Hepatocyte (in vitro differentiated cells): ENCODE results near the gene GPRC5A. TPM values are rescaled to one million over a fixed set of nuclear protein-coding genes. Genes with fewer than 3 reads are reported as not detected.

Source experiments
- DNase-seq: peaks from one replicate; pipeline ENCODE4 v3.0.0-alpha.2; 2016; ENCODE audit warnings: low spot score
- H2AFZ ChIP-seq: fragments of 200-600 bp; sonication (generic); 2 replicates; pipeline ENCODE4 v1.6.0; 2016; ENCODE audit warnings: antibody characterized with exemption, mild to moderate bottlenecking
- H3K27ac ChIP-seq: fragments of 200-600 bp; sonication (generic); 2 replicates; pipeline ENCODE4 v1.5.1; 2016; ENCODE audit warnings: mild to moderate bottlenecking
- H3K27me3 ChIP-seq: fragments of 200-600 bp; sonication (generic); 2 replicates; pipeline ENCODE4 v1.6.1; 2016
- H3K36me3 ChIP-seq: fragments of 200-600 bp; sonication (generic); replicated peaks from 2 replicates; pipeline ENCODE4 v1.5.1; 2016; ENCODE audit warnings: low read depth; ENCODE audit not compliant: insufficient read depth
- H3K4me1 ChIP-seq: fragments of 200-600 bp; sonication (generic); 2 replicates; pipeline ENCODE4 v1.5.1; 2016; ENCODE audit warnings: mild to moderate bottlenecking, moderate library complexity; ENCODE audit not compliant: insufficient read depth
- H3K4me2 ChIP-seq: fragments of 200-600 bp; sonication (generic); 2 replicates; pipeline ENCODE4 v1.6.0; 2016
- H3K4me3 ChIP-seq: fragments of 200-600 bp; sonication (generic); 2 replicates; pipeline ENCODE4 v1.5.1; 2016; ENCODE audit warnings: mild to moderate bottlenecking
- H3K79me2 ChIP-seq: fragments of 200-600 bp; sonication (generic); 2 replicates; pipeline ENCODE4 v1.6.0; 2017; ENCODE audit warnings: mild to moderate bottlenecking
- H3K9me2 ChIP-seq: fragments of 200-600 bp; sonication (generic); replicated peaks from 2 replicates; pipeline ENCODE4 v1.6.0; 2017; ENCODE audit warnings: mild to moderate bottlenecking; ENCODE audit not compliant: insufficient read depth
- H3K9me3 ChIP-seq: fragments of 200-600 bp; sonication (generic); 2 replicates; pipeline ENCODE4 v1.5.1; 2016; ENCODE audit warnings: low read depth, mild to moderate bottlenecking
- H4K20me1 ChIP-seq: fragments of 200-600 bp; sonication (generic); 2 replicates; pipeline ENCODE4 v1.6.0; 2016; ENCODE audit warnings: mild to moderate bottlenecking; ENCODE audit not compliant: insufficient read depth, poor library complexity, severe bottlenecking
- EZH2 ChIP-seq: fragments of 200-600 bp; sonication (generic); IDR thresholded peaks from 2 replicates; pipeline ENCODE4 v1.6.1; 2016; ENCODE audit warnings: antibody characterized with exemption, mild to moderate bottlenecking, borderline replicate concordance
- EZH2phosphoT487 ChIP-seq: fragments of 200-600 bp; sonication (generic); IDR thresholded peaks from one replicate; pipeline ENCODE4 v1.6.1; 2018; ENCODE audit warnings: antibody characterized with exemption, mild to moderate bottlenecking, low read depth, moderate library complexity; ENCODE audit not compliant: unreplicated experiment, severe bottlenecking
- WGBS: methylation state at CpG from one replicate; pipeline ENCODE4 v1.1.6; 2016; ENCODE audit warnings: low lambda C conversion rate; ENCODE audit errors: missing lambda C conversion rate; 5-methylcytosine and 5-hydroxymethylcytosine counted together
- polyA plus RNA-seq: library from polyadenylated mRNA; unstranded; fragments of >200 nt; fragmentation: Nextera tagmentation; extraction: Ambion mirVana; gene quantifications from 2 replicates; pipeline ENCODE4 v1.2.1, GENCODE V29; 2016
- total RNA-seq: library from RNA; depleted of rRNA; stranded (reverse); fragments of >200 nt; gene quantifications from 2 replicates; pipeline ENCODE4 v1.2.3, GENCODE V29; 2014
- TF ChIP-seq, protein P1 (sequence below): fragments of 200-600 bp; sonication (generic); IDR thresholded peaks from 2 replicates; pipeline ENCODE4 v1.5.1; 2016; ENCODE audit warnings: antibody characterized with exemption, mild to moderate bottlenecking; ENCODE audit not compliant: poor library complexity

GPRC5A gene
- total and polyA plus RNA-seq, 2 experiments from 2014 or later: 60.2 to 80.4 TPM

GRCh38 chr12:12891881-12892355 lies 556 bp downstream of the GPRC5A start:
- H2AFZ ChIP-seq: no peak overlapping the region
- no peak for TF ChIP-seq EZH2
- TF ChIP-seq EZH2phosphoT487: no peak
- TF ChIP-seq, protein P1, sequence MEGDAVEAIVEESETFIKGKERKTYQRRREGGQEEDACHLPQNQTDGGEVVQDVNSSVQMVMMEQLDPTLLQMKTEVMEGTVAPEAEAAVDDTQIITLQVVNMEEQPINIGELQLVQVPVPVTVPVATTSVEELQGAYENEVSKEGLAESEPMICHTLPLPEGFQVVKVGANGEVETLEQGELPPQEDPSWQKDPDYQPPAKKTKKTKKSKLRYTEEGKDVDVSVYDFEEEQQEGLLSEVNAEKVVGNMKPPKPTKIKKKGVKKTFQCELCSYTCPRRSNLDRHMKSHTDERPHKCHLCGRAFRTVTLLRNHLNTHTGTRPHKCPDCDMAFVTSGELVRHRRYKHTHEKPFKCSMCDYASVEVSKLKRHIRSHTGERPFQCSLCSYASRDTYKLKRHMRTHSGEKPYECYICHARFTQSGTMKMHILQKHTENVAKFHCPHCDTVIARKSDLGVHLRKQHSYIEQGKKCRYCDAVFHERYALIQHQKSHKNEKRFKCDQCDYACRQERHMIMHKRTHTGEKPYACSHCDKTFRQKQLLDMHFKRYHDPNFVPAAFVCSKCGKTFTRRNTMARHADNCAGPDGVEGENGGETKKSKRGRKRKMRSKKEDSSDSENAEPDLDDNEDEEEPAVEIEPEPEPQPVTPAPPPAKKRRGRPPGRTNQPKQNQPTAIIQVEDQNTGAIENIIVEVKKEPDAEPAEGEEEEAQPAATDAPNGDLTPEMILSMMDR: no peak

GRCh38 chr12:12892681-12893141 lies 1.3 kb downstream of the GPRC5A start:
- H3K9me2 ChIP-seq: no peaks in the 10 kb centered on the region
- no peak for TF ChIP-seq EZH2
- TF ChIP-seq, protein P1: no peak
- no peak for TF ChIP-seq EZH2phosphoT487
- H3K4me3 ChIP-seq: peak overlapping the region; percentile 28
- no peaks in the 10 kb centered on the region for H3K9me3 ChIP-seq
- H3K79me2 ChIP-seq: peaks cover 22% of the 10 kb centered on the region
- no peaks in the 10 kb centered on the region for H3K36me3 ChIP-seq
- no peaks in the 10 kb centered on the region for H4K20me1 ChIP-seq
- no peak for DNase-seq
- H2AFZ ChIP-seq: no peak overlapping the region
- no peaks in the 10 kb centered on the region for H3K4me1 ChIP-seq
- 34% methylated on average over 10 of the region's 10 CpGs for WGBS
- H3K27me3 ChIP-seq: no peaks in the 10 kb centered on the region
- peak overlapping the region; percentile 86 for H3K4me2 ChIP-seq
- H3K27ac ChIP-seq: peak overlapping the region; percentile 90

More at GRCh38 chr12:12891881-12892355, 556 bp downstream of the GPRC5A start:
- H4K20me1 ChIP-seq: no peaks in the 10 kb centered on the region
- H3K36me3 ChIP-seq: no peaks in the 10 kb centered on the region
- whole genome bisulfite sequencing: 30% methylated on average over 7 of the region's 7 CpGs
- H3K4me1 ChIP-seq: no peaks in the 10 kb centered on the region
- no peaks in the 10 kb centered on the region for H3K27me3 ChIP-seq
- H3K4me3 ChIP-seq: peak overlapping the region; percentile 28
- no peak for DNase-seq
- peak overlapping the region; percentile 90 for H3K27ac ChIP-seq
- H3K9me3 ChIP-seq: no peaks in the 10 kb centered on the region
- H3K9me2 ChIP-seq: no peaks in the 10 kb centered on the region
- H3K79me2 ChIP-seq: peaks cover 22% of the 10 kb centered on the region
- H3K4me2 ChIP-seq: peak overlapping the region; percentile 86

- H3K27me3 ChIP-seq: no peaks in the 10 kb centered on the region
- H3K9me2 ChIP-seq: no peaks in the 10 kb centered on the region
- H3K4me1 ChIP-seq: no peaks in the 10 kb centered on the region
- H3K4me2 ChIP-seq: peak overlapping the region; percentile 86
- H4K20me1 ChIP-seq: no peaks in the 10 kb centered on the region
- H3K79me2 ChIP-seq: peaks cover 27% of the 10 kb centered on the region
- H3K36me3 ChIP-seq: no peaks in the 10 kb centered on the region
- H3K4me3 ChIP-seq: no peak overlapping the region
- no peak overlapping the region for H2AFZ ChIP-seq
- no peaks in the 10 kb centered on the region for H3K9me3 ChIP-seq
- peak overlapping the region; percentile 90 for H3K27ac ChIP-seq
- TF ChIP-seq, protein P1: no peak
- TF ChIP-seq EZH2phosphoT487: no peak
- no peak for TF ChIP-seq EZH2
- DNase-seq: no peak
- 96% methylated on average over 5 of the region's 5 CpGs for WGBS
Observed at GRCh38 chr12:12893438-12893837, 2.1 kb downstream of the GPRC5A start.
